CD4-positive, alpha-beta T cell treated with Interleukin-6 for 4 hours (primary cell): ENCODE measurements around the gene KCNAB1.
"Not testable (repeated sequence)": the region's sequence is repeated elsewhere in the genome, so short reads cannot be mapped to it uniquely, and the experiment has no call there.

Source experiments
- DNase-seq: peaks from one replicate; pipeline ENCODE4 v3.0.0-alpha.2; 2020; ENCODE audit warnings: mixed read lengths

Gene KCNAB1

DNA sequence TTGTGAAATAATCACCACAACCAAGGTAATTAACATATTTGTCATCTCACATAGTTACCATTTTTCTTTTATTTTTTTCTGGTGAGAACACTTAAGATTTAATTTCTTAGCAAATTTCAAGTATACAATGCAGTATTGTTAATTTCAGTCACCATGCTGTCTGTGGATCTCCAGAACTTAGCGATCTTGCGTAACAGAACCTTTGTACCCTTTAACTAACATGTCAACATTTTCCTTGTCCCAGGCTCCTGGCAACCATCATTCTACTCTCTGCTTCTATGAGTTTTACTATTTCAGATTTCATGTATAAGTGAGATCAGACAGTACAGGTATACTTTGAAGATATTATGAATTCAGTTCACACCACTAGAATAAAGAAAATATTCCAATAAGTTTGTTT is 154.4 kb downstream of the KCNAB1 start:
- DNase-seq: no peak

DNA sequence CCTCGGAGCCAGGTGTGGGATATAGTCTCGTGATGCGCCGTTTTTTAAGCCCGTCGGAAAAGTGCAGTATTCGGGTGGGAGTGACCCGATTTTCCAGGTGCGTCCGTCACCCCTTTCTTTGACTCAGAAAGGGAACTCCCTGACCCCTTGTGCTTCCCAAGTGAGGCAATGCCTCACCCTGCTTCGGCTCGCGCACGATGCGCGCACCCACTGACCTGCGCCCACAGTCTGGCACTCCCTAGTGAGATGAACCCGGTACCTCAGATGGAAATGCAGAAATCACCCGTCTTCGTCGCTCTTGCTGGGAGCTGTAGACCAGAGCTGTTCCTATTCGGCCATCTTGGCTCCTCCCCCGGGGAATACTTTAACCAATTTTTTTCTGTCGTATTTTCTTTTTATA is 164.3 kb downstream of the KCNAB1 start:
- not testable (repeated sequence) for DNase-seq

DNA sequence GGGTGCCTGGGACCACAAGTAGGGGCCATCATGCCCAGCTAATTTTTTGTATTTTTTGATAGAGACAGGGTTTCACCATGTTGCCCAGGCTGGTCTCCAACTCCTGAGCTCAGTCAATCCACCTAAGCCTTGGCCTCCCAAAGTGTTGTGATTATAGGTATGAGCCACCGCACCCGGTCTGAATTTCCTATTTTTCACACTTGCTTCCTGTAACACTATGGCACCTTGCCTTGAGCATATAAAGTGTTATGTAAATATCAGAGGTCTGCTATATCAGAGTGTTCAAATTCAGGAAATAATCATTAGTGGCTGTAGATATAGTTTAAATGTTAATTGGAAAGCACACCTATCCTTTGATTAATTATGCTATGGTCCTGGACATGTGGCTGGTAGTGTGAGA is 165.2 kb downstream of the KCNAB1 start:
- DNase-seq: no peak

DNA sequence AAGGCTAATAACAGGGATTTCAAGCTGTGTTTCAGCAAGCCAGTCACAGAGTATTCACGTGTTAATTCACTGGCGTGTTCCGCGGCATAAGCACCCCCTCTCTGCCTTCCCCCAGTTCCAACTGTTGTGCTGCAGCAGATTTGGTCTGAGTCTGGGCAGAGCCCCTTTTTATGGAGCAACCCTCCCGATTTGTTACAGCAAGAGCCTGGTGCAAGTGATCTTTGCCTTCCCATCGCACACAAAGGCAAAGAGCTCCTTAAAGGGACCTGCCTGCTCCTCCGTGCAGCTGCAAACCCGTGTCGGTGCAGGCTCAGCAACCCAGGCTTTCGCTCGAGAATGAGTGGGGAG is 170.5 kb downstream of the KCNAB1 start:
- no peak for DNase-seq

DNA sequence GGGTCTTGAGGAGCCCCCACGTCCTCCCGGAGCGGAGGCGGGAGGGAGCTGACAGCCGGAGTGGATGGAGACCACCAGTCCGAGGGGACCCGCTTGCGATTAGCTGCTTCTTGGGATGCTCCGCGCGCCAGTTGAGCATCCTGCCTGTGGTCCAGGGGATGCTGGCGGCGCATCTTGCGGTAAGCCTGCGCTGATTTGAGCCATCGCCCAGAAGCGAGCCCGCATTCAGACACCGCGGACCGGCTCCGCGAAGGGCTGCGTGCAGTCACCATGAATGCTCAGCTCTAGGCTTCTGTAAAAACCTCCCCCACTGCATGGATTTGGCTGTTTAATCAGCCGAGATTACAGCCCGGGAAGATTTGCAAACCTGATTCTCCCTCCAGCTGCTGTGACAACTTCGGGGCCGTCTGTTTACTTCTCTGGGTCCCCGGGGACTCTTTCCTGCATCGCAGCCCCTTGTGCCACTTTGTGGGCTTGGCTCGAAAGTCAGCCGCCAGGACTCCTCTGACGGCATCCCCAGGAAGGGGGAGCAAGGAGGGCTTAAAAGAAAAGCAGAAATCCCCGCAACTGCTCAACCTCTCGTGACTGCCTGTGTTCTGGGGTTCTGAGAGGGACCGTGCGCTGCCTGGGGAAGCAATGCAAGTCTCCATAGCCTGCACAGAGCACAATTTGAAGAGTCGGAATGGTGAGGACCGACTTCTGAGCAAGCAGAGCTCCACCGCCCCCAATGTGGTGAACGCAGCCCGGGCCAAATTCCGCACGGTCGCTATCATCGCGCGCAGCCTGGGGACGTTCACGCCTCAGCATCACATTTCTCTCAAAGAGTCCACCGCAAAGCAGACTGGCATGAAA is 171.1 kb downstream of the KCNAB1 start:
- DNase-seq: no peak

DNA sequence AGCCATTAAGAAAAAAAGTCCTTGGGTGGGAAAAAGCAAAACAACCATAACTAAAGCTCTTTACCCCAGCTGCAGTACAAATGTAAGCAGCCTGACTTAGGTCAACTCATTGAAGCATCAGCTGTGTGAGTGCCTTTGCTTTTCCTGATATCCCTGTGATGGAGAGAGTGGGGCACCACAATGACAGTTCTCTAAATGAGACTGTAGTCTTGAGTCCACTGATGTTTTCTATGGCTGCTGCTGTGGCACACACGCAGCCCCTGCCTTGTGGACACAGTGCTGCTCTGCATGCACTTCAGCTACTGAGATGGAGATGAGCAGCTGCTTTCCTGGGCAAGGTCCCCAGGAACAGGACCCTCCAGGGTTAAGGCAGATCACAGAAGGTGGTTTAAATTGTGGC is 173.2 kb downstream of the KCNAB1 start:
- no peak for DNase-seq

DNA sequence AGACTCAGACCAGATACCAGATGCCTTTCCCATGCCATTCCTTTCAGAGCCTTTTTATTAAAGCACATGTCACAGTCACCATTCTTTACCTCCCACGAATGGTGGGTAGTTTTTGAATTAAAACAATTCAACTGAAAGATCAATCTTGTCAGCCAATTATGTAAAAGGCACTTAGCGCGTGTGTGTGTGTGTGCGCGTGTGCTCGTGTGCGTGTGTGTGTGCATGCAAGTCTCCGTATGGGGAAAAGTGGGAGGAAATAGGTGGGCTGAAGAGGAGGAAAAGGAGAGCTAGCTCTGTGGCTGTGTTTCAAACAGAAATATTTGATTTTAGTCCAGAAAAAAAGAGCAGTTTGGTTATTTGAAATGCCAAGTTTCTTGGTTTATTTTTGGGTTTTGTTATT is 177.2 kb downstream of the KCNAB1 start:
- no peak for DNase-seq

DNA sequence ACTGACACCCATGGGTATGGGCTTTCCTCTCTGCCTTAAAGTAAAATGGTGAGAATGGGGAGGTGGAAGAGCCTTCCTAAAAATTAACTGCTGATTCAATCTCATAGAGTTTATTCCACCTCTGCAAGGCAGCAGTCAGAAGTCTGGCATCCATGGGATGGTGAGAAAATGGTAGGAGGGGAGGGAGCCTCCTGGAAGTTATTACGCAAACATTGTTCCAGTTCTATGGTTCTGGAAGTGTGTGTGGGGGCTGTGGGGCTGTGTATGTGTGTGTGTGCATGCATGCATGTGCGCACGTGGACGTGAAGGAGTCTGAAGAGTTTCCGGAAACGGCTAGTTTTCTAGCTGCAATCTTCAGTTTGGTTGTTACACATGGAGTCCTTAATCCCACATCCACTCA is 177.6 kb downstream of the KCNAB1 start:
- DNase-seq: no peak

DNA sequence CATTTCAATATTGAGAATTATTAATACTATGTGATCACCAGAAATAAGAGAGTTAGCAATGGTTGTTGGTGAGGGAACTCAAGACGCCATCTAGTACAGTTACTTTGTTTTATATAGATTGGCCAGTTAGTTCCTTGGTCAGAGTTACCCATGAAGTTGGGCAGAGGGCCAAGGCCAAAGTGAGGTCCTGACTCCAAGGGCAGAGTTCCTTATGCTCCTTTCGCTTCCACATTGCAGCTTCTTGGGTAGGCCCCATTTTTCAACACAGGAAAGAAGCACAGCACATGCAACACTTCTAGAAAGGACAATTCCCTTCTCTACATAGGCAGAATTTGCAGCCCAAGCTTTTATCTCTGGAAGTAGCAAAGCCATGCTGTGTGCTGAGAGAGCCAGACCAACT is 178.6 kb downstream of the KCNAB1 start:
- DNase-seq: no peak

DNA sequence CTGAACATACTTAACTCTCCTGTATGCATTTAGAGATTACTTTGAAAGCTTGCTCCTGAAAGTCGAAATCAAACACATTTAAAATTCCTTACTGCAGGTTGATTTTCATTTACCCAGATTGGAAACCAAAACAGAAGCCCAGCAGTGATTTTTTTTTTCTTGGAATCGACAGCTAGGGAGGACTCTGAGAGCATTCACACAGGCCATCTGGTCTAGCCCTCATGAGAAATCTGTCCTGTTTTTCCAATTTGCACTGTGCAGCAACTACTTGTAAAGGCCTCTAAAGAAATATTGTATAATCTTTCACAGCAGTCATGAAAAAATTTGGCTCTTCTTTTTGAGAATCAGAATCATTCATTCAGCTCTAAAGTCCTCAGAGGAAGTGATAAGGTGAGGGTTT is 179.2 kb downstream of the KCNAB1 start:
- no peak for DNase-seq

DNA sequence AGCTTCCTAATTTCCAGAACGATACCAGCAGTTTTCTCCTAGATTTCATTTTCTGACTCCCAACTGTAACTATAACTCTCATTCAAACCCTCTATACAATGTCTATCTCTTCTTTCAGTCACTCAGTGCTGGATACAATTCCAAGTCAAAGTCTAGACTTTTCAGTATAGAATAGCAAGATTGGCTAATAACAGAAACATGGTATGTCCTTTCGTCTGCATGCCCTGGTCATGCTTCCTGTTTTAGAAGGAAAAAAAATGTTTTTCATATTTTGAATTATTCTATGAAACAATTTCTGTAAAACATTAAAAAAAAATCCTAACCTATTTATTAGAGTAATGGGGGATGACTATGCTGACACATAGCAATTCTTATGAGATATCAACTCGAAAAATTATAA is 180.0 kb downstream of the KCNAB1 start:
- no peak for DNase-seq

DNA sequence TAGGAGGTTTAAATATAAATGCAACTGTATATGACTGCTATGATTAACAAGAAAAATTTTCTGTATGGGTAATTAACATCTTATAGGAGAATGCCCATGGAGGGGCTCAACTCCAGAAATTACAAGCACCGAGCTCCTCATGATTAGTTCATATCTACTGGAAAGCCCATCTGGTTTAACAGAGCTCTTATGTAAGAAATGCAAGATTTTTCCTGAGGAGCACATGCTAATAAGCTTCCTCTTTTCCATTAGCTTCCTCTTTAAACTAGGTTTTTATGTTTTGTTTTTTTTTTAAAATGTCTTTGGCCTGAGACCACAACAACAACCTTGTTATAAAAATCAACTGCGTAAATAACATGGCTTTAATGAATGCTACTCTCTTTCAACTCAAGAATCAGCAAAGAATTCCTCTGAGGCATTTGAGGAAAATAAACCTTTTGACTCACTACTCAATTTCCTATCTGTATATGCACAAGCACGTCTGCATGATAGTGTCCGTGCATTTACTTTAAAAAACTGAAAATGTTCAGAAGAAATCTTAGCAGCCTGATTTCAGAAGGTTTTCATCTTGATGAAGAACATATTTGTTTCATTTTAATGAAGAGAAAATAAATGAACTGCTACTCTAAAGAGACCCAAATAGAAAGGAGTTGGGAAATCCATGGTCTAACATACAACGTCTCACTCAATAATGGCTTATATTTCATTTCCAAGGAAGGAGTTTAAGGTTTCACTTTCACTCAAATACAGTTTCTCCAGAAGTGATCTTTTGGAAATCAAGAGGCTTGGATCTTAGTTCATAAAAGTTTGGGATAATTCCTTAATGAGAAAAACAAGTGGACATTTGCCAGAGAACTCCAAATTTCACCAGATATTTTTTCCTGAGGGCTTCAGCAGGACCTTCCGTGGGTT is 180.8 kb downstream of the KCNAB1 start:
- no peak for DNase-seq

DNA sequence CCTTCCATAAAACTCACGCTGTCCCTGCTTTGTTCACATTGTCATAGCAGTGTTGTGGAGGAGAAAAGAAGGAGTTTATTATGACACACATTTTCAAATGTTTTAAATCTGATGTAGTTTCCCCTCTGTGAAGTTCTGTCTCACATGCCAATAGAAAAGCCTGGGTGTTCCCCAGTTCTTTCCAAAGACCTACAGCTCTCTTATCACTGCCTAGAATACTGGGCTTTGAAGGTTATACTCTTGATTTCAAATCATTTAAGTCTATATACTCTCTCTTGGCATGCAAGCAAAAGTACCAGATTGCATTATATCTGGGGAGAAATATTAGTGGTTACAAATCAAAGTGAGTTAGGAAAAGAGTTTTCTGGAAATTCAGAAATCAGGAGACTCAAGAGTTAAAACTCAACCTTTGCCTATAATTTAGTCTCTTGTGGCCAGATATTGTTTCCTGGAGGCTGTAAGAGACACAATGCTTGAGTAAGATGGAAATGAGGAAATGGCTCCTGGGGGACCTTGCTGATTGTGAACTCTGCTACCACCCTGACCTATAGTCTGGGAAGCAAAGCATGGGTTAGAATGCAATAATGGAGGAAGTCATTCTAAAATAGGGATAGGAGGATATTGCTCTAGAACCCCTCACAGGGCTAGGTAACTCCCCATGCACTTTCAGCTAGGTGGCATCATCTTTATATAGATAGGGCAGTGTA is 182.8 kb downstream of the KCNAB1 start:
- DNase-seq: no peak

DNA sequence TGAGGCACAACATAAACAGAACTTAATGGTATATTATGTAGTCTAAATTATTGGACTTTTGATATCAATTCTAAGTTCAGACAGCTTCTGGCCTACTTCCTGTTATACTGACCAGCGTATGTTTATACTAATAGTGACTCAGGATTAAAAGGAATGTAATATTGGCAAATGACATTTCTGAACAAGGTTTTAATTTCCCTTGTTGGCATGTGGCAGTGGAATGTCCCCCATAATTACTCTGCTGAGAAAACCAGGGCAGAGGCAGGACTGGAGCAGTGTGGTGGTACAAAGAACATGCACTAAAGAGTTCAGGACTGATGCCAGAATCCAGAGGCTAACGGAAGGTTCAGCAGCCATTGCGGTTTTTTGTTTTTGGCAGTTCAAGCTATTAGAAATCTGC is 184.0 kb downstream of the KCNAB1 start:
- no peak for DNase-seq

DNA sequence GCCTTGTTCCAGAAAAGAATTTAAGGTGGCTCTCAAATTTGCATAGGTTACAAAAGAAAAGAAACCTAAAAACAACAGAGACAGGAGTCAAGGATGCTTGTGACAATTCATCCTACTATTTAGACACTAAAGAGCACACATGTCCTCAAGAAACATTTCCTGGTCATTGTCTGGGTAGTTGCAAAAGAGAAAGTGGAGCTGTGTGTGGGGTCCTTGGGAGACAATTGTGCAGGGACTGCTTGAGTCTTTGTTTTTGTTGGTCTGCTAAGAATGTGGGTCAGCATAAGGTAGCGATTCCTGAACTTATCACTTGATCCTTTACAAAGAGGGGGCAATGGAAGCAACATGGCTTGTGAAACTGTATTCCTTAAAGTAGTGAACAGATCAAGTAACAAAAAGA is 185.3 kb downstream of the KCNAB1 start:
- DNase-seq: no peak

DNA sequence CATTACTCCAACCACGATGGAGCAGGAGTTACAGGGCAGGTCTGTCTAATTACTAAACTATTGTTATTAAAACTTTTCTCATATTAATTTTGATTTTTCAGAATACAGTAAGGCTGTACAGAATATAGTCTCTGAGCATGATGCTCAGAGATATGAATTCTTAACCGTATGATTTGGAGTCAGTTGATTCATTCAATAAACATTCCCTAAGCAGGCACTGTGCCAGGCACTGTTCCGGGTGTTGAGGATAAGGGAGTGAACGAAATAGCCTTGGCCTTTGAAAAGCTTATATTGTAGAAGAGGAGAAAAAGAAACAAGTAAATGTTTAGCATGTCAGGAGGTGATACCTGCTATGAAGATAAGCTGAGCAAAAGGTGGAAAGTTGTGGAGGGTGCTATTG is 187.3 kb downstream of the KCNAB1 start:
- no peak for DNase-seq

DNA sequence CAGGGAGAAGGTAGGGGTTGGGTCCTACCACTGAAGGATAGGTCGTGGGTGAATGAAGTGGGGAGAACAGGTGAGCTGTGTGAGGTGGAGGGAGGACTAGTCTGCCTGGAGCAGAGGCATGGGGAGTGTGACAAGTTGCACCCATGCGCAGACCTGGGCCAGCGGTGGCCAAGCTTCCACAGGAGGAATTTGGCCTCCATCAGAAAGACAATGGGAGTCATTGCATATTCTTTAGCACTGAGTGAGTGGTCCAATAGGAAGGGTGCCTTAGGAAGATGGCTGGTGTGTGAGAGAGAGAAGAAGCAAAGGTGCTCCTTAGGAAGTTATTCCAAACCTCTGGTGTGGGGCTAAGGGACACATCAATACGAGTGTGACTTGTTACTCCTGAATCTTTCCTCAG is 191.1 kb downstream of the KCNAB1 start:
- DNase-seq: no peak

DNA sequence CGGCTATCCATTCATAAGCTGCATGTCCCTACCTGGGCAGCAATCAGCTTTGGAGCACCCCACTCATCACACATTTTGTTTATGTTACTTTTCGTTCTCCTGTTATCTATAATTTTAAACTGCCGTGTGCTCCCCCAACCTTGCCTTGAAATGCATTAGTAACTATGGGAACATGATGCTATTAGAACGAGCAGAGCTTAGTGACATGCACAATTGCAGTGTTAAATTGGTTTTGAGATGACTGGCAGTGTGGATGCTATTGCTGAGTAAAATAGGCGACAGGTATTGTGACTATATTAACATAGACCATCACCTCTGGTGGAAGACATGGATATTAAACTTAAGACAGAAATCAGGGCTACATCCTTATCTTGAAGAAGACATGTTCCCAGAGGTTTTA is 191.6 kb downstream of the KCNAB1 start:
- no peak for DNase-seq

DNA sequence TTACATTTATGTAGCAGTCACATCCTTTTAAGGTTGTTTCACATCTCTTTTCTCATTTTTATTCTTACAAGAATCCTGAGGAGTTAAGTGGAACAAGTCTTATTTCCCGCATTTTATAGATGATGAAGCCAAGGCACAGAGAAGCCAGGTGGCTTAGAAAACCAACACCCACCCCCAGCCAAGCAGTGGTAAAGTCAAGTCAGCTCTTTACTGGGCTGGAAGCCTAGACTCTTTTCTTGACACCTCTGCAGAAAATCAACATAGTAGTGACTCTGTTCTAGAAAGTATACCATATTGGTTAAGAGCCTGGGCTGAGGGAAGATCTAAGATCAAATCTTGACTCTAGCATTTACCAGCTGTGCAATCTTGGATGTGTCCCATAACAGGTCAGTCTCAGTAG is 195.7 kb downstream of the KCNAB1 start:
- no peak for DNase-seq

DNA sequence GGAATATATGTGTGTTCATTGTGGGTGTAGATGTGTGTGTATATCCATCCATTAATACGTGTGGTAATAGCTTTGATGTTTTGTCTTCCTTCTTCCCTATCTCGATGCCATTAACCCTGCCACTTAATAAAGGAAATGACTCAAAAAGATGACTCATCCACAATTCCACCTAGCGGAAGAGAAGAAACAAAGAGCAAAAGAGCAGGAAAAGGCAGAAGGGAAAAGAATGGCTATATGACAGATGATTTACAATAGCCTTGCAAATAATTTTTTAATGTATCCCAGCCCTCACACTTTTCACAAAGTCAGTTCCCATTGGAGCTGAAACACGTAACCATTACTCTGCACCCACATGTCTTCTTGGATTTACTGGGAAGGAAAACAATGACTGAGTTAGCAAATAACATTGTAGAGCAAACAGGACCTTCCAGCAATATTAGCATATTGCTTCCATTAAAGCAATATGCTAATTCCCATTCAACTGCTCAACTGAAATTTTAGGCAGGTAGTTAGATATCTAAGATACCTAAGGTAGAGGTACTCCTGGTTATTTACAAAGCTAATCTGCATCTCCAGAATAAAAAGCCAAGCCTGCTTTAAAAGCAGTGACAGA is 197.2 kb downstream of the KCNAB1 start:
- no peak for DNase-seq

DNA sequence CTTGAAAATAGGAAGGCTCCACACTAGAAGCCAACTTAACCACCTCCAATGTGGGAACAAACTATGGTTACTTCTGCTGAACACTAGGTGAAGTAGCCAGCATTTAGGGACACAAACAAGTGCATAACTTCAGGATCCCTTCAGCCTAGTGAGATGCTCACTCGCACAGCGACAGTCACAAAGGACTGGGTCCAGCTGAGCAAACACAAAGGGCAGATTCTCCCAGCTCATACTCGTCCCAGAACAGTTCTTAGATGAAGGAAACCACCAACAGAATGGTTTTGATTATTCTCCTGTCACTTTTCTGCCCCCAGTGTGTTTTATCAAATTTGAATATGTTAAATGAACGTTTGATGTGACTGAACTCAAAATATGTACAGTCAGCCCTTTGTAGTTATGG is 201.6 kb downstream of the KCNAB1 start:
- DNase-seq: no peak

DNA sequence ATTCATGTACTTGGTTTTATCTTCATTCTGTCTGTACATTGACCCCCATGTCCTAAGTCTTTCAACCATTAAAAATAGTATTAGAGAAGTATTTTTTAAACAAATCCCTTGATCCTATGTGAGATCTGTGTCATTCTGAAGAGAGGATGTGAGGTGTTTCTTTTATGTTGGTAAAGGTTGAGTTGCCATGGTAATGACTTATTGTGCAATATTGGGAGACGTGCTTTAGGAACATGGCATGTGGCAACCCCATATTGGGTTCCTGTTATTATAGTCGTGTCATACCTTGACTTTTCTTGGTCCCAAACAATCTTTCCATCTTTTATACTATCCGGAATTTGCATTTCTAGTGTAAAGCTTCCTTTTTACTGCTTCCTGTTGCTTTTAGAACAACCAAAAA is 203.1 kb downstream of the KCNAB1 start:
- DNase-seq: no peak

DNA sequence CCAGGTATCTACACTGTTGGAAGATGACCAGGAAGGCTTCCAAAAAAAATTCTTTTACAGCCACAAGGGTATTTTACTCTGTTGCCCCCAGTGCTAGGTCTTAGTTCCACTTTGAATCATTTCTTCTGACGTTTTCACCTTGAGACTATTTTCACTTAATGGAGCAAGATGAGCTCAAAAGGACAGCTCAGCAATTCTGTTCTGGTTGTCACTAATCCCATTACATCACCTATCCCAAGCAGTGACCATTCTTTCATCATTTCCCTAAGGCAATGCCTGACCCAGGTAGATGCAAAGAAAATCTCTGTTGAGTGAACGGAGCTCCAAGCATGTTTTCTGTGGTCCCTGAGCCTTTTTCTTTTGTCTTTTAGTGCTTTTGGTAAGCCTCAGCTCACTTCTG is 210.0 kb downstream of the KCNAB1 start:
- no peak for DNase-seq
